Measurements from ENCODE around the gene BACE1. TPM values are rescaled to one million over a fixed set of nuclear protein-coding genes. Genes with fewer than 3 reads are reported as not detected.

BACE1 gene
- total and polyA plus RNA-seq, 4 donors, result 5.1 to 30.7 (median 13.2) TPM

DNA sequence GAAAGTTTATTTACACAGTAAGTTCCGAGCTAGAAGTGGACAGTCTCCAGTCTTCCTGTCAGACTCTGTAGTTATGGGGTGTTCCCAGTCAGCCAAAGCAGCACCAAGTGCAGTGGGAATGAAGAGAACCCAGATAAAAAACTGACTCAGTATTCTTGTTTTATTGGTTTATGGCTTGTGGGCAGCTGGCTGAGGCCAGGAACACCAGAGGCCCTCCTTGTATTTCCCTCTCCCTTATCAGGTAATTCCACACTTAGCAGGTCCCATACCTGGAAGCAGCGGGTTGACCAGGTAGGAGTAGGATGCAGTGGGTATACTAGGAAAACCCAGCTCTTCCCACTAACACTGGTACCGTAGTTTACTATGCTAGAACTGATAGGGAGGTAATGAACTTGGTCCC is 28.4 kb downstream of the BACE1 start:
- Histone ChIP-seq H3K27me3 (ENCODE audit: control insufficient read depth in 3 of 3, insufficient read depth in 3 of 3, low read length in 2 of 3) (no peaks in the 10 kb centered on the region), H3K4me1 (ENCODE audit: control insufficient read depth in 5 of 5, insufficient read depth in 5 of 5, low read length in 5 of 5) (peaks cover 0 to 2% (median 0%) of the 10 kb centered on the region in 5 donors), H3K27ac (ENCODE audit: low read depth in 1 of 2, low read length in 1 of 2) (no peak overlapping the region), H3K9ac (ENCODE audit: insufficient read depth in 1 of 2, low read length in 2 of 2) (no peak overlapping the region), H3K36me3 (ENCODE audit: control insufficient read depth in 4 of 4, insufficient read depth in 4 of 4, low read length in 4 of 4) (peaks cover 40 to 50% (median 45%) of the 10 kb centered on the region in 4 donors), H3K9me3 (ENCODE audit: control insufficient read depth in 4 of 4, insufficient read depth in 3 of 4, low read length in 3 of 4) (no peaks in the 10 kb centered on the region), H3K4me3 (no peak overlapping the region)
- WGBS, 2 donors, result 85 to 90% methylated on average over 3 of the region's 3 CpGs
- ATAC-seq (ENCODE audit: insufficient read depth, low FRiP score) (no peak), DNase-seq (no peak)
- TF ChIP-seq, protein P1, sequence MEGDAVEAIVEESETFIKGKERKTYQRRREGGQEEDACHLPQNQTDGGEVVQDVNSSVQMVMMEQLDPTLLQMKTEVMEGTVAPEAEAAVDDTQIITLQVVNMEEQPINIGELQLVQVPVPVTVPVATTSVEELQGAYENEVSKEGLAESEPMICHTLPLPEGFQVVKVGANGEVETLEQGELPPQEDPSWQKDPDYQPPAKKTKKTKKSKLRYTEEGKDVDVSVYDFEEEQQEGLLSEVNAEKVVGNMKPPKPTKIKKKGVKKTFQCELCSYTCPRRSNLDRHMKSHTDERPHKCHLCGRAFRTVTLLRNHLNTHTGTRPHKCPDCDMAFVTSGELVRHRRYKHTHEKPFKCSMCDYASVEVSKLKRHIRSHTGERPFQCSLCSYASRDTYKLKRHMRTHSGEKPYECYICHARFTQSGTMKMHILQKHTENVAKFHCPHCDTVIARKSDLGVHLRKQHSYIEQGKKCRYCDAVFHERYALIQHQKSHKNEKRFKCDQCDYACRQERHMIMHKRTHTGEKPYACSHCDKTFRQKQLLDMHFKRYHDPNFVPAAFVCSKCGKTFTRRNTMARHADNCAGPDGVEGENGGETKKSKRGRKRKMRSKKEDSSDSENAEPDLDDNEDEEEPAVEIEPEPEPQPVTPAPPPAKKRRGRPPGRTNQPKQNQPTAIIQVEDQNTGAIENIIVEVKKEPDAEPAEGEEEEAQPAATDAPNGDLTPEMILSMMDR (IDR thresholded peaks at IDR 0.05; ENCODE audit: control extremely low read depth, extremely low read depth), result no peak

DNA sequence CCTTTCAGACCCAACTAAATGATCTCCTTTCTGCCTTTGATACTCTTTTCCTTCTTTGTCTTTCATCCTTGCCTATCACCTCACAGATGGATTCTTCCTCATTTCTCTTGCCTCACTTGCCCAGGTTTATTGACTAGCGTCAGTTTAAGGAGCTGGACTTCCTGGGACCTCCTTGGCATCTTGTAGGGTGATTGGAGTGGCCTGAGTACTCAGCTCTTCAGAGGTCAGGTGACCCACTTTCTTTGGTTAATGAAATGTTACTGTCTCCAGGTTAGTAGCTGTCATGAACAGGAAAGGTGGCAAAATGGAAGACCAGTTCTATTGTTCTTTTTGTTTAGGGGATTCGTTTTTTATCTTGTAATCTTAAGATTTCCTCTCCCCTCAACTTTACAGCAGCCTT is 29.5 kb downstream of the BACE1 start:
- no peak for ATAC-seq (ENCODE audit: insufficient read depth, low FRiP score)
- WGBS, 2 donors, result 60 to 67% methylated on average over 2 of the region's 2 CpGs
- Histone ChIP-seq H3K4me1 (ENCODE audit: control insufficient read depth in 5 of 5, insufficient read depth in 5 of 5, low read length in 5 of 5) (peaks cover 0 to 2% (median 0%) of the 10 kb centered on the region in 5 donors), H3K9me3 (ENCODE audit: control insufficient read depth in 4 of 4, insufficient read depth in 3 of 4, low read length in 3 of 4) (no peaks in the 10 kb centered on the region), H3K36me3 (ENCODE audit: control insufficient read depth in 4 of 4, insufficient read depth in 4 of 4, low read length in 4 of 4) (peaks cover 46 to 52% (median 47%) of the 10 kb centered on the region in 4 donors), H3K9ac (ENCODE audit: insufficient read depth in 1 of 2, low read length in 2 of 2) (no peak overlapping the region), H3K27ac (ENCODE audit: low read depth in 1 of 2, low read length in 1 of 2) (no peak overlapping the region), H3K27me3 (ENCODE audit: control insufficient read depth in 3 of 3, insufficient read depth in 3 of 3, low read length in 2 of 3) (no peaks in the 10 kb centered on the region), H3K4me3 (no peak overlapping the region)
- DNase-seq, result no peak
- TF ChIP-seq, protein P1 (IDR thresholded peaks at IDR 0.05; ENCODE audit: control extremely low read depth, extremely low read depth), result no peak

DNA sequence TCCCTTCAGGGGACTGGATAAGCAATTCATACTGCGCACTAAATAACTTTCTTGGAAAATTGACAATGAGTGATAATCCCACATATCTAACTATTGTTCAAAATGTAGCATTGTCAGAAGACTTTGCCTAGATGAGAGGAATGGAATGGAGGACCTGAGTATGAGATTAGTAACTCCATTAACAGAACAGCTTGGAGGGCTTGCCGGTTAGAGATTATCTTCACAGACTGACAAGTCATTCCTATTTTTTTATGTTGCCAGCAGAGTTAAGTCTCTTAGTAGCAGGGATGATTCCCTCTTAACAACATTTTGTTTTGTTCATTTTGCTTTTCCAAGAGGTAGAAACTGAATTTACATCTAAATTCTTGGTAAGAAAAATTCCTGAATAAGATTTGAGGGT is 32.0 kb downstream of the BACE1 start:
- Histone ChIP-seq H3K36me3 (ENCODE audit: control insufficient read depth in 4 of 4, insufficient read depth in 4 of 4, low read length in 4 of 4) (peaks cover 30 to 52% (median 40%) of the 10 kb centered on the region in 4 donors), H3K9me3 (ENCODE audit: control insufficient read depth in 4 of 4, insufficient read depth in 3 of 4, low read length in 3 of 4) (no peaks in the 10 kb centered on the region)
- WGBS, 2 donors, result 98 to 100% methylated on average over 2 of the region's 2 CpGs

More for the DNA sequence above, 32.0 kb downstream of the BACE1 start:
- Histone ChIP-seq H3K27ac (ENCODE audit: low read depth in 1 of 2, low read length in 1 of 2) (no peak overlapping the region), H3K4me3 (no peak overlapping the region), H3K4me1 (ENCODE audit: control insufficient read depth in 5 of 5, insufficient read depth in 5 of 5, low read length in 5 of 5) (peaks cover 0 to 5% (median 0%) of the 10 kb centered on the region in 5 donors), H3K9ac (ENCODE audit: insufficient read depth in 1 of 2, low read length in 2 of 2) (no peak overlapping the region), H3K27me3 (ENCODE audit: control insufficient read depth in 3 of 3, insufficient read depth in 3 of 3, low read length in 2 of 3) (no peaks in the 10 kb centered on the region)
- TF ChIP-seq, protein P1 (IDR thresholded peaks at IDR 0.05; ENCODE audit: control extremely low read depth, extremely low read depth), result no peak
- ATAC-seq (ENCODE audit: insufficient read depth, low FRiP score), result no peak
- no peak for DNase-seq

All from lung (tissue), 12 donors.